ENCODE results near the gene BTBD9.

Gene BTBD9

GRCh38 chr6:38552121-38552520 is 87.6 kb downstream of the BTBD9 start:
- DNase-seq = no peak

DNA sequence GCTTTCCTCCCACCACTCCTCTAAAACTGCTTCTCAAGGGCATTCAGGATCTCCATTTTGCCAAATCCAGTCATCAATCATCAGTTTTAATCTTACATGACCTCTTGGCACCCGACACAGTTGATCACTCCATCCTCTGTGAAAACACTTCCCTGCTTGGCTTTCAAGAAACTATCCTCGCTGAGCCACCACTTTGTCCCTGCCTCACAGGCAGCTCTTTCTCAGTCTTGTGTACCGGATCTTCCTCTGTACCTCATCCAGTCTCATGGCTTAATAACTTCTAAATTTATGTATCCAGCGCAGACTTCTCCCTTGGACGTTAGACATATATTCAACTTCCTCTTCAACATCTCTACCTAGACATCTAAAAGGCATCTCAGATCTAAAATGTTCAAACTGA is 89.9 kb downstream of the BTBD9 start:
- no peak for DNase-seq

DNA sequence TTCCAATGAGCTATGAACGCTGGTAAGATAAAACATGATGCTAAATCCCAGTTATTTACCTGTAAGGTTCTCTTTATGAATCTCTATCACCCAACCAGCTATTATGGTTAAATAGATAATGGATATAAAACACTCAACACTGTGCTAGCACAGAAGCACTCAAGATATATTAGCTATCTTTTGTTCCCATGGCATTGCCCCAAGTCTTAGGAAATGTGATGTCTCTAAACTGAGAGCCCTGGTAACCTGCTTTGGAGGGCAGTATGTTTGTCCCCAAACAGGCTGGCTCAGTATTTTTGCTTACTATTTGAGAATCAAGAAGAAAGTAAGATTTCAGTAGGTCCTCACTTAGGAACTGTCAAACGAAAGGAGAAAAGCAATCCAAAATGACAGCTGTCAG is 90.5 kb downstream of the BTBD9 start:
- DNase-seq = no peak

DNA sequence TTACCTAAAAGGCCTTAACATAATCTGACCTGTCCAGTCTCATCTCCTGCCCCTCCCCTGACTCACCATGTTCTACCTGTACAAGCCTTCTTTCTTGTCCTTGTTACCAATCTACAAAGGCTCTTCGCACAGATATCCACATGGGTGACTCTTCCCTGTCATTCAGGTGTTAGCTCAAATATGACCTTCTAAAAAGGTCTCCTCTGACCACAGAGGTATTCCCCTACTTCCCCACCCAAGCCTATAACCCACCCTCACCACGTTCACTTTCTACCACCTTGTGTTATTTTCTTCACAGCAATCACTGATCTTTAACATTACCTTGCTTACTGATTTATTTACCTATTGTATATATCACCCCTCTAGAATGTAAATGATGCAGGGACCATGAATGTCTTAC is 96.7 kb downstream of the BTBD9 start:
- no peak for DNase-seq

DNA sequence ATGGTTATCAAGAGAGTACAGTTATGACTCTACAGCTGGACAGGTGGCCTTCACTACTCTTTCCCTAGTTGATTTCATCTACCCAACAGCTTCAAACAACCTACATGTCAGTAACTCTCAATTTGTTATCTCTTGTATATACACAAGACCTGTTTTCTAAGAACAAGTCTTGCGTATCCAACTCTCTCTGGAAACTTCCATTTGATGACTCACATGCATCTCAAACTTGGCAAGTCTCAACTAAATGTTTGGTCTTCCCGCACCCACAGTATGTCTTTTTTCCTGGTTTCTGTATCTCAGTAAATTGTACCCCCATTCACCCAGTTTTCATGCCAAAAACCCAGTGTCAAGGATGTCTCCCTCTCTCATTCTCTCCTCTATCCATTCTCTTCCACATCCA is 97.7 kb downstream of the BTBD9 start:
- no peak for DNase-seq

DNA sequence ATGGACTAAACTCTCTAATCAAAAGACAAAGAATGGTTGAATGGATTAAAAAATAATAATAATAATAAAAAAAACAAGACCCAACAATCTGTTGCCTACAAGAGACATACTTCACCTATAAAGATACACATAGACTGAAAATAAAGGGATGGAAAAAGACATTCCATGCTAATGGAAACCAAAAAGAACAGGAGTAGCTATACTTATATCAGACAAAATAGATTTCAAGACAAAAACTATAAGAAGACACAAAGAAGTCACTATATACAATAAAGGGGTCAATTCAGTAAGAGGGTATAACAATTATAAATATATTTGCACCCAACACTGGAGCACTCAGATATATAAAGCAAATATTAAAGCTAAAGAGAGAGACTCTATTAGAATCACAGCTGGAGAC is 106.7 kb downstream of the BTBD9 start:
- DNase-seq = no peak

GRCh38 chr6:38531134-38531533 is 108.6 kb downstream of the BTBD9 start:
- DNase-seq = no peak

- DNase-seq = no peak
Observed at GRCh38 chr6:38528196-38528965, 111.3 kb downstream of the BTBD9 start.

GRCh38 chr6:38527371-38527770 is 112.4 kb downstream of the BTBD9 start:
- no peak for DNase-seq

GRCh38 chr6:38525888-38526287 is 113.8 kb downstream of the BTBD9 start:
- DNase-seq = no peak

GRCh38 chr6:38524436-38525145 is 115.1 kb downstream of the BTBD9 start:
- DNase-seq = no peak

GRCh38 chr6:38522322-38522721 is 117.4 kb downstream of the BTBD9 start:
- no peak for DNase-seq

DNA sequence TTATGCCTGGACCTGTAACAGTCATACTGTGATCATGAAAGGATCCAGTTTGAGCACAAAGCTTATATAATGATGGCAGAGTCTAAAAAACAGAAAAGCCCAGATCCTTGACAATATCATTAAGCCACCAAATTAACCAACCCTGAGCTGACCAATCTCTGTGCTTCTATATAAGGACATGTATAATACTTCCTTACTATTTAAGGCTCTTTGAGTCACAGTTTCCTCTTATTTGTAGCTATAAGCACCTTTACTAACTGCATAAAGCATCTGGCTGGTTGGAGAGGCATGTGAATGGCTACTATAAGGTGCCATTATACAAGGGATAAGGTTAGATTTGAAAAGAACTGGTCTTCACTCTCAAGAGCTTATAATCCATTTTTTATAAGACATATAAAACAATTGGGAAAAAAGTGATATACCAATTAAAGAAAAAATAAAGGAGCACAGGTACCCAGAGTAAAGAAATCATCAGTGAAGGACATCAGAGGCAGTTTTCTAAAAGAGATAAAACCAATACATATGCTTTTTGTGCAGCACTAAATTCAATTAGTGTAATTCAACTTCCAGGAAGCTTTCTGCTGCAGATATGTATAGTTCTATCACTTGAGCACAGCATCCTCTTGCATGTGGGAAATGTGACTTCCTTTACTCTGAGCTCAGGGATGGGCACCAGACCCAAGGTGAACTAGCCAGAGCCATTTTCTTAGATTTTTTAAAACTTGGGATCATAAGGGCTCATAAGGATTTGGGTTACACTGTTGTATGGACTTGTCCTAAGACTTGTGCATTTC is 121.0 kb downstream of the BTBD9 start:
- no peak for DNase-seq

DNA sequence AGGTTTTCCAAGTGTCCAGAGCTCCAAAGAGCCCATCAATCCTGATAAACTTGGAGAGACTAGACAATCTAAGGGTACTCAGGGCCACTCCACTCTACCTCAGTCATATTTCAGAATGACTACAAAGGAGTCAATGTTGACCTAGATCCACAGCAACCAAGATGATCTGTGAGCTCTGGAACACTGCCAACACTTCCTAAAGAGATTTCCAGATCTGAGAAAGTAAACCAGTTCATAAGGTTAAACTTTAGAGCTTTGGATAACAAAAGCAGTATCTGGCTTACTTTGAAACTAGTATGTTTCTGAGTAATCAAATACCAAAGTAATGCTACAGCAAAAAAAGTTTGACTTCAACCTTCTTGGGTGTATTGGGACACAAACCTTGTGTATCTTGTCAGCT is 122.7 kb downstream of the BTBD9 start:
- no peak for DNase-seq

DNA sequence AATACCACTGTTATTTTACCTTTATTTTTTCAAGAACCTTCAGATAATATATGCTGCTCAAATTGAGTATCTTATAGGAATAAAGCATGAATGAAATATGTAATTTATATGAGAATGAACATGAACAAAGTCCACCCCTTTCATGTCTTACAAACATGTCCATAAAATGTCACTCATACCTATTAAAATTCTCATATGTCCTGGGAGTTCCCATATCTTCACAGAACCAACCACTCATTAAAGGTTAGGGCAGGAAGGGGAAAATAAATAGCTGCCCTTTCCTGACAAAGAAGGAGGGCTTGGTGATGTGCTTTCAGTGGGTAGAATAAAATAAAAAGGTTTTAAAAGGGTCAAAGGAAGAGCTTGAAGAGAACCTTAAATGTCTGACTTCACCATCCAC is 125.3 kb downstream of the BTBD9 start:
- DNase-seq = no peak

DNA sequence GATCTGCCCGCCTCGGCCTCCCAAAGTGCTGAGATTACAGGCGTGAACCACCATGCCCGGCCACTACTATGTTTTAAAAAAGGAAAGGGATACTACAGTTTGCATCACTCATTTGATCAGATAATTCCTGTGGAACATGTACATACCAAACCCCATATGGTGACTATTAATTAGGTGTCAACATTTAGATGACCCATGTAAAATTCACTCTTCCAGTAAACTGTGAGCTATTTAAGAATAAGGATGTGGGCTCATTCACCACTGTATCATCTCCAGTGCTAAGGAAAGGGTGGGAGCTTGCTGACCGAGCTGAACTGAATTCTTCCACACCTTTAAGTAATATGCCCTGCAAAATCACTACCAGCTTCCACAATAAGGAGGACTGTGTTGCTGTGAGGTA is 127.5 kb downstream of the BTBD9 start:
- DNase-seq = no peak

DNA sequence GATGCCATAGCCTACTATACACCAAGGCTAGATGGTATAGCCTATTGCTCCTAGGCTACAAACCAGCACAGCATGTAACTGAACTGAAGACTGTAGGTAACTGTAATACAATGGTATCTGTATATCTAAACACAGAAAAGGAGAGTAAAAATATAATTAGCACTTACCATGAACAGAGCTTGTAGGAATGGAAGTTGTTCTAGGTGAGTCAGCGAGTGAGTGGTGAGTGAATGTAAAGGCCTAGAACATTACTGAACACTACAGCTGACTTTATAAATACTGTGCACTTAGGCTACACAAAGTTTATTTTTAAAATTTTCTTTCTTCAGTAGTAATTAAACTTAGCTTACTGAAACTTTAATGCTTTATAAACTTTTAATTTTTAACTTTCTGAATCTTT is 129.5 kb downstream of the BTBD9 start:
- no peak for DNase-seq

DNA sequence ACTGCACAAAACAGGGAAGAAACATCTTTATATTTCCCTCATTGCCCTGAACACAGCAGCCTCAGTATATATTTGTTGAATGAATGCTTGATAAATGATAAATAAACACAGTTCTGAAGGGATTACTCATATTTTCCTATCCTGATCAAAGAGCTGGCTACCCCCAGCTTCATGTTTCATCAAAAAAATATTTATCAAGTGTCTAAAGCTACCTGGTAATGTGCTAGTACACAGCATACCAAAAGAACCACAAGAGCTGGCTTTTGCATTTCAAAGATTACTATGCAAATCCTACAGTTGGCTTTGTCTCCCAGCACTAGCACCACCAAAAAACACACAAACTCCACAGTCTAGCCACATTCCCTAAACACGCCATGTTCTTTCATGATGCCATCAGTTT is 130.0 kb downstream of the BTBD9 start:
- DNase-seq = no peak

DNA sequence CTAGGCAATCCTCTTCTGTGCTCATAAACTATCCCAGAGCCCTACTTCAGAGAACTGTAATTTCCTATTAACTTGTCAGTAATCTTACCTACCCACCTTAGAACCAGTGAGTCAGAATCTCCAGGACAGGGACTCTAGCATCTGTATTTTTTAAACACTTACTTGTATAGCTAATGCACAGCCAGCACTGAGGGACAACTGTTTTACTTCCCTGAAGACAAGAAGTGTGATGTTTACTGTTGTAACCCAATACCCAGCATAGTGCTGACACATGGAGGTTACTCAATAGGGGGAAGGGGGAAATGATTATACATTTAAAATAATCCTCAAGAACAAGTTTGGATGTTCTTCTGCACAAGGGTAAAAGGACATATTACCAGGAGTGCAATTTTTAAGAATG is 130.8 kb downstream of the BTBD9 start:
- no peak for DNase-seq

- no peak for DNase-seq
Observed at GRCh38 chr6:38508286-38508685, 131.4 kb downstream of the BTBD9 start.

GRCh38 chr6:38507173-38507572 is 132.6 kb downstream of the BTBD9 start:
- DNase-seq = no peak

GRCh38 chr6:38505826-38506225 is 133.9 kb downstream of the BTBD9 start:
- DNase-seq = no peak

GRCh38 chr6:38504996-38505395 is 134.7 kb downstream of the BTBD9 start:
- DNase-seq = no peak
